PC-3 (cell line): ENCODE data around the gene SLC10A7.

Experiments
- EZH2 ChIP-seq: fragments of 300-600 bp; sonication (generic); IDR thresholded peaks from one replicate; pipeline ENCODE4 v1.6.1; 2017; ENCODE audit warnings: antibody characterized with exemption, mild to moderate bottlenecking, low read length; ENCODE audit not compliant: unreplicated experiment
- TF ChIP-seq, protein P1 (sequence below): fragments of 300-600 bp; sonication (generic); conservative IDR thresholded peaks from 2 replicates; pipeline ENCODE4 v1.5.1; 2017; ENCODE audit warnings: antibody characterized with exemption, low read depth, mild to moderate bottlenecking, low read length

DNA sequence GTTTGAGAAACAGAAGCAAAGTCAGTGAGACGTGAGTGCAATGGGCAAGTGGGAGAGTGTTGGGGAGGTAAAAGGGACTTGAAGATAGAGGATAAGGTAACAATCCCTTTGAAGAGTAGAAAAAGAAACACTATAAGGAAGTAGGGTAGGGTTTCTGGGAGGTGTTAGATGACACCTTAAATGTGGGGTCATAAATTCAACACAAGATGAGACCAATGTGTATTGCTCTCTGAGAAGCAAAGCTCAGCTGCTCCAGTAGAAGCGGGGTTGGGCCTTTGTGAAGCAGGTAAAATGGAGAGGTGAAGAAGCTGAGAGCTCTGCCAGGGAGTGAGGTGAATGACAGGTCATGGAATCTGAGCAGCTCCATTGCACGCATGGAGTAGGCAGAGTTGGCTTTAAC is 222.1 kb downstream of the SLC10A7 start:
- TF ChIP-seq, protein P1, sequence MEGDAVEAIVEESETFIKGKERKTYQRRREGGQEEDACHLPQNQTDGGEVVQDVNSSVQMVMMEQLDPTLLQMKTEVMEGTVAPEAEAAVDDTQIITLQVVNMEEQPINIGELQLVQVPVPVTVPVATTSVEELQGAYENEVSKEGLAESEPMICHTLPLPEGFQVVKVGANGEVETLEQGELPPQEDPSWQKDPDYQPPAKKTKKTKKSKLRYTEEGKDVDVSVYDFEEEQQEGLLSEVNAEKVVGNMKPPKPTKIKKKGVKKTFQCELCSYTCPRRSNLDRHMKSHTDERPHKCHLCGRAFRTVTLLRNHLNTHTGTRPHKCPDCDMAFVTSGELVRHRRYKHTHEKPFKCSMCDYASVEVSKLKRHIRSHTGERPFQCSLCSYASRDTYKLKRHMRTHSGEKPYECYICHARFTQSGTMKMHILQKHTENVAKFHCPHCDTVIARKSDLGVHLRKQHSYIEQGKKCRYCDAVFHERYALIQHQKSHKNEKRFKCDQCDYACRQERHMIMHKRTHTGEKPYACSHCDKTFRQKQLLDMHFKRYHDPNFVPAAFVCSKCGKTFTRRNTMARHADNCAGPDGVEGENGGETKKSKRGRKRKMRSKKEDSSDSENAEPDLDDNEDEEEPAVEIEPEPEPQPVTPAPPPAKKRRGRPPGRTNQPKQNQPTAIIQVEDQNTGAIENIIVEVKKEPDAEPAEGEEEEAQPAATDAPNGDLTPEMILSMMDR, result no peak
- no peak for TF ChIP-seq EZH2
